GM18858 (cell line): ENCODE measurements around the gene CCNL1.
"Not testable (repeated sequence)": the region's sequence is repeated elsewhere in the genome, so short reads cannot be mapped to it uniquely, and the experiment has no call there.

Source experiments
- ATAC-seq: cut with Tn5 transposase; IDR thresholded peaks from one replicate; pipeline ENCODE4 v1.9.1; 2021; ENCODE audit not compliant: unreplicated experiment

Gene CCNL1

GRCh38 chr3:157159762-157160657 is at the start of gene CCNL1:
Gene CCNL1 (minus strand): TSS chr3:157160147. CDS start chr3:157160094, 53 bp downstream.
- peak; percentile 71 for ATAC-seq

DNA sequence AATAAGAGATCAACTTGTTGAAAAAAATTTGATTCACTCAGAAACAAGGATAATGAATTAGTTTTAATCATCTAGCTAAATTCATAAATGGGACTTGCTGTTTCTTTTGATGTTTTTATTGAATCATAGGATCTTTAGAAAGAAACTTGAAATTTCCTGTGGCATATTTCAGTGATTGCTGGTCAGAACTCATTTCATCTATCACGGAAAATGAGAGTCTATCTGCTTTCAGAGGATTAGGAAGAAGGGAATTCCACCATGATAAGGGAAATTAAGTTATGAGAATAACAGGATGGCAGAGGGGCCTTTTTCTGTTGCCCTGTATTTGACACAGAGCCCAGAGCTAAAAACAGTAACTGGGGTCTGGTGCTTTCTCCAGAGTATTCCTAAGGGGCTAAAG is 44.9 kb upstream of the CCNL1 start:
- ATAC-seq: no peak

DNA sequence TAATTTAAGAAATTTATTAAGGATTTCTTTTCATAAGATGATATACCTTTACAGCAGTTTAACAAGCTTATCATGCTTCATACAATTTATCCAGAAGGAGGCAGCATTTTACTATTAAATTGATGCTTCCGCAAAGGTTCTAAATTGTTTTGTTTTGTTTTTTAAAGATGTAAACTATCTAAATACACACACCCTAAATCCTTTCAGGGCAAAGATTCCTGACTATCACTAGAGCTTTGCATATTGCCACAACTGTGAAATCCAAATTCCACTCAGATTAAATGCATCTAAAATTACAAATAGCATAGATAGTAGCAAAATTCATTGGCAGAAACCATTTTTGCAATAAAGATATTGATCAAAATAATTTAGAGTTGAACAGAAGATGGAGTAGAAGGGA is 44.5 kb upstream of the CCNL1 start:
- ATAC-seq: no peak

DNA sequence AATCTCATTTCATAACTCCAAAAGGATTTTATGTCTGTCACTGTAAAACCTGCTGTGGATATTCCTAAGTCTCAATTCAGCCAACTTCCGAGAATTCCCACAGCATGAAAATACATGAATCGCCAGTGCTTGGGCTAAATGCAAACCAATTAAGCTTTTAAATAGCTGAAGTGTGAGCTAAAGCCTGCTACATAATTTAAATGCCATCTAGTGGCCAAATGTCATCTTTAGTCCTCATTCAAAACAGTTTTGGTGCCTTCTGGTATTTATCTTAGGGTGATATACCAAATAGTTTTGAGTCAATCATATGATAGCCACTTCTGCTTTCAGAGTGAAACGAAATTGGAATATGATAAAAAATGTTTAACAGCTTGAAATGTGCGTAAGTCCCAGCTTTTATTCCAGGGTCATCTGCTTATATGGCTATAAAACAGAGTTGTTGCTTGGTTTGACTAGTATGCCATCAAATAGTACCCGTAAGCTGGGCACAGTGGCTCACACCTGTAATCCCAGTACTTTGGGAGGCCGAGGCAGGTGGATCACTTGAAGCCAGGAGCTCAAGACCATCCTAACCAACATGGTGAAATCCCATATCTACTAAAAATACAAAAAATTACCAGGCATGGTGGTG is 41.8 kb upstream of the CCNL1 start:
- ATAC-seq: peak; percentile 77

DNA sequence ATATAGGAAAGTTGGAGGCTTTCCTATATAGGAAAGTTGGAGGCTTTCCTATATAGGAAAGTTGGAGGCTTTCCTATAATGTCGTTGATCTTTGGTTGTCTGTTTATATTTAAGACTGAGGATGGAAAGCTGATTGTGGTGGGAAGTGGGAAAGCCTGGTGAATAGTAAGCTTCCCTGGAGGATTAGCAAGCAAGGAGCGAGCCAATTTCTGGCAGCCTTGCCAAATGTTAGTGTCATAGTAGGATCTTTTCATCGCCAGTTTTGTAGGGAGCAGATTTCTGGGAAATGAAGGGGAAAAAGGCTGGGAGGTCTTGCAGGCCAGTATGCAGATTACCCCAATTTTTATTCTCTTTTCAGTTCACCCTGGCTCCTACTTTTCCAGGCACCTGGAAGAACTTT is 39.9 kb upstream of the CCNL1 start:
- ATAC-seq: no peak

- ATAC-seq: no peak
Measured at GRCh38 chr3:157195965-157196364, 36.0 kb upstream of the CCNL1 start.

- not testable (repeated sequence) for ATAC-seq
Measured at GRCh38 chr3:157191149-157191548, 31.2 kb upstream of the CCNL1 start.

DNA sequence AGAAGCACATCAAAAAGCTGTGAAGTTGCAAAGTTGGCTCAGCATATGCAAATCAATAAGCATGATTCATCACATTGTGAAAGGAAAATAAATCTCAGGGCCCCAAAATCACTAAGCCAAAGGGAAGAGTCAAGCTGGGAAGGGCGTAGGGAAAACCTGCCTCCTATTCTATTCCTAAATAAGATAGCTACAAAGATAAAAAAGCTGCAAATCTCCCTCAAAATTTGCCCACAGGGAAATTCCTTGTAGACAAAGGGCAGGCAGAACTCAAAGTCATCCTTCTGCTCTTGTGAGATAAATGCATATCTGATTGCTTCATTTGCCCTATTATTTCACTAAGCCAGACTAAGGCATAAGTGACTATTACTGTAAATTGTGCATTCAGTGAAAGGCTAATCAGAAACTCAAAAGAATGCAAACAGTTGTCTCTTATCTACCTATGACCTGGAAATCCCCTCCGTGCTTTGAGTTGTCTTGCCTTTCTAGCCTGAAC is 30.5 kb upstream of the CCNL1 start:
- no peak for ATAC-seq

DNA sequence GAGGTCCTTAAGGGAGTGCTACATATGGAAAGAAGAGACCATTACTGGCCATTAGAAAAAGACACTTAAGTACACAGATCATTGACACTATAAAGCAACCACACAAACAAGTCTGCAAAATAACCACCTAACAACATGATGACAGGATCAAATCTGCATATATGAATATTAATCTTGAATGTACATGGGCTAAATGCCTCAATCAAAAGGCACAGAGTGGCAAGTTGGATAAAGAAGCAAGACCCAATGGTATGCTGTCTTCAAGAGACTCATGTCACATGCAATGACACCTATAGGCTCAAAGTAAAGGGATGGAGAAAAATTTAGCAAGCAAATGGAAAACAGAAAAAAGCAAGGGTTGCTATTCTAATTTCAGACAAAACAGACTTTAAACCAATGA is 28.4 kb upstream of the CCNL1 start:
- no peak for ATAC-seq

DNA sequence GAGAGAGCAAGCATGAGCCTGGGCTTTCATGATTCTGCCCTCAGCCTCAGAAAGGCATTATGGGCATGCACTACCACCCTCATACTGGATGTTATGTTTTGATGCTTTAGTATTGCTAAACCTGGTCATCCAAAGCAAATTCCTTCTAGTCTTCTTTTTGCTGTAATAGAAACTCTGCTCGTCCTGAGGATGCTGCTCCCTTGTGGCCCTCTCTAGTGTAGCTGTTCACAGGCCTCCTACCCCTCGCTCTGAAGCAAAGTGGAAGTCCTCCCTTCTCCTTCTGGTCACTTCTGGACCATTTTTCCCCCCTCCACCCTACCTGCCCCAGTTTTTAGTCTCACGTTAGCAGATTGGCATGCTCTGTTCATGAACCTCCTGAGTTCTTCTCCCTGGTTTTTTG is 22.9 kb upstream of the CCNL1 start:
- no peak for ATAC-seq

DNA sequence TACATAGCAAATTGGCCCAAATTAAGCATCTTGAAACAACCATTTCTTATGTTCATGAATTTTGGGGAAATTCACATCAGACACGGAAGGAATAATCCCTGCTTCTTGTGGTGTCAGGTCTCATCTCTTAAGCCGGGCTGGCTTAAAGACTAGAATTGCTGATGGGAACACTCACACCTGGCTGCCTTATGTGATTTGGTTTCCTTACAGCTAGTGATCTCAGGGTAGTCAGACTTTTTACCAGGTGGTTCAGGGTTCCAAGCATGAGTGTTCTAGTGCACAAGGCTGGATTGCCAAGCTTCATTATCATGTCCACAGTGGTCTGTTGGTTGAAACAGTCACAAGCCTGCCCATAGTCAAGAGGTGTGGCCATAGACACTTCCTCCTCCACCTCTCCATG is 20.3 kb upstream of the CCNL1 start:
- no peak for ATAC-seq

- ATAC-seq: no peak
Measured at GRCh38 chr3:157179365-157179803, 19.4 kb upstream of the CCNL1 start.

DNA sequence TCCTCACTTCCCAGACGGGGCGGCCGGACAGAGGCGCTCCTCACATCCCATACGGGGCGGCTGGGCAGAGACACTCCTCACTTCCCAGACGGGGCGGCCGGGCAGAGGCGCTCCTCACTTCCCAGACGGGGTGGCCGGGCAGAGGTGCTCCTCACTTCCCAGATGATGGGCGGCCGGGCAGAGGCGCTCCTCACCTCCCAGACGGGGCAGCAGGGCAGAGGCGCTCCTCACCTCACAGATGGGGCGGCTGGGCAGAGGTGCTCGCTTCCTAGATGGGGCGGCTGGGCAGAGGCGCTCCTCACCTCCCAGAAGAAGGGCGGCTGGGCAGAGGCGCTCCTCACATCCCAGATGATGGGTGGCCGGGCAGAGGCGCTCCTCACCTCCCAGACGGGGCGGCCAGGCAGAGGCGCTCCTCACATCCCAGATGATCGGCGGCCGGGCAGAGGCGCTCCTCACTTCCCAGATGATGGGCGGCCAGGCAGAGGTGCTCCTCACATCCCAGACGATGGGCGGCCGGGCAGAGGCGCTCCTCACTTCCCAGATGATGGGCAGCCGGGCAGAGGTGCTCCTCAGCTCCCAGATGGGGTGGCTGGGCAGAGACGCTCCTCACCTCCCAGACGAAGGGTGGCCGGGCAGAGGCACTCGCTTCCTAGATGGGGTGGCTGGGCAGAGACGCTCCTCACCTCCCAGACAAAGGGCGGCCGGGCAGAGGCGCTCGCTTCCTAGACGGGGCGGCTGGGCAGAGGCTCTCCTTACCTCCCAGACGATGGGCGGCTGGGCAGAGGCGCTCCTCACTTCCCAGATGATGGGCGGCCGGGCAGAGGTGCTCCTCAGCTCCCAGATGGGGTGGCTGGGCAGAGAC is 18.8 kb upstream of the CCNL1 start:
- ATAC-seq: not testable (repeated sequence)

DNA sequence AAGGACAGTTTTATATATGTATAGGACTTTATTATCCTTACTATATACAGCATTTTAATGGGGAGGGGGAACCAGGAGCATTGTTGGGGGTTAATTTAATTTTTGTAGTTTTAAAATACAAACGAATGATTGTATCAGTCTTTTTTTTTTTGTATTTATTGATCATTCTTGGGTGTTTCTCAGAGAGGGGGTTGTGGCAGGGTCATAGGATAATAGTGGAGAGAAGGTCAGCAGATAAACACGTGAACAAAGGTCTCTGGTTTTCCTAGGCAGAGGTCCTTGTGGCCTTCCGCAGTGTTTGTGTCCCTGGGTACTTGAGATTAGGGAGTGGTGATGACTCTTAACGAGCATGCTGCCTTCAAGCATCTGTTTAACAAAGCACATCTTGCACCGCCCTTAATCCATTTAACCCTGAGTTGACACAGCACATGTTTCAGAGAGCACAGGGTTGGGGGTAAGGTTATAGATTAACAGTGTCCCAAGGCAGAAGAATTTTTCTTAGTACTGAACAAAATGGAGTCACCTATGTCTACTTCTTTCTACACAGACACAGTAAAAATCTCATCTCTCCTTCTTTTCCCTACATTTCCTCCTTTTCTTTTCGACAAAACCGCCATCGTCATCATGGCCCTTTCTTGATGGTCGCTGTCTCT is 18.0 kb upstream of the CCNL1 start:
- ATAC-seq: not testable (repeated sequence)

GRCh38 chr3:157176934-157177333 is 17.0 kb upstream of the CCNL1 start:
- ATAC-seq: no peak

DNA sequence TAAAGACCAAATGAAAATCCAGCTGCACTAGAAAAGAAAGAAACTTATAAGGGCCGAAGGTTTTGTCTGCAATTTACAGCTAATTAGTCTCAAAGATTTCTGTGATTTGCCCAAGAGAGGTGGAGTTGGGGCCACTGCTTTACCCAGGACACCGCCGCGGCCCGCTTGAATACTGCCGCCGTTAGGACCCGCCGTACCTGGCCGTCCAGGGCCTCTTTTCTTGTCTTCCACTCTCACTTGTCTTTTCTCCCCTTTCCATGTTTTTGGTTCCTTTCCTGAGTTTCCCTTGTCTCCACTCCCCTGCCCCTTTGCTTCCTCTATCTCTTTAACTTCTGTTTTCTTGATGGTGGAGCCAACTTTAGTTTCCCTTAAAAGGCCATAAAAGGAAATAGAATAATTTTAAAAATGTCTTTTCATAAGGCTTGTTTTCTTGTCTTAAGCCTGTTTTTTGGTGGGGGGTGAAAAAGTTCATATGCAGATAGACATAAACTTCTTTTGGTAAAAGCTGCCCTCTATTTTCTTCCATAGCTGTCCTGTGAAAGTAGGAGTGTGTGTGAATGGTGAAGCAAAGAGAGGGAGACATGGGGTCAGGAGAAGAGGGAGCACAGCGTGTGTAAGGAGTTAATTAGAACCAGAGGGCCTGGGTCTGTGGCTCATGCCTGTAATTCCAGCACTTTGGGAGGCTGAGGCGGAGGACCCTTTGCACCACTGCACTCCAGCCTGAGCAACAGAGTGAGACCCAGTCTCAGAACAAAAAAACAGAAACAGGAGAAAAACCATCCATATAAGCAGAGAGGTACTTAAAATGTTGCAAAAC is 16.0 kb upstream of the CCNL1 start:
- ATAC-seq: no peak

DNA sequence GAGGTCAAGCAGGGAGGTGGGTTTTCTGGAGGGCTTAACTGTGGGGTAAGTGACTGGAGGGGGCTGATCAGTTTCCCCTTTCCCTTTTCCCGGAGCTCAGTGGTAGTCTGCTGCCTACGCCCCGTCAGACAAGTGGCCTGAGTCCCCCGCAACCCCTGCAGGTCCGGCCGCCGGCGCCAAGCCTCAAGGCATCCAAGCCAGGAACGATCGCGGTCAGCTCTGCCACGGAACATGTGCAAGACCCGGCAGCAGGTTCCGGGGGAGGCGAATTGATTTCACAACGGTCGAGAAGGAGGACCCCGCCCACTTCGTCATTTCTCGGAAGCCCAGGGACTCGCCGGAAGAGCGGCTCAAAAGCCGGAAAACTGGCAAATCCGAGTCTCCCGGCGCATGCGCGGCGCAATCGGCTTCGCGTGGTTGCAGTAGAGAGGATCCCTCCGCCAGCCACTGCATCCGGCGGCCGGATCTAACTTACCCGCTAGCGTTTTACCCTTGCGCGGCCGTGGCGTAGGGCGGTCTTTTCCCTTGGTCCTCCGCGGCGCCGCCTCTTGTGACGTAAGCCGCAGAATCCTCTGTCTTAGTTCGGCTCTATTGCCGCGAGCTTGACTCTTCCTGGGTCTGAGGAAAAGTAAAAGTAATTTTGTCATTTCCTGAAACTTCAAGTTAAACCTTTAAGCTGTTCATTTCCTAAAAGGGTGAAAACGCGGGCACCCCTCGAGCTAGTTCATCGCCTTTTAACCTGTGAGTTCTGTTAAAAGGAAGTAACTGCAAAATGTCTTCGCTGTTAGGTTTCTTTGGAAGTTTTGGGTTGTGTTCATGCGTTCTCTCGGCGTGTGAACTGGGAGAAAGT is 14.9 kb upstream of the CCNL1 start:
- ATAC-seq: peak; percentile 93

DNA sequence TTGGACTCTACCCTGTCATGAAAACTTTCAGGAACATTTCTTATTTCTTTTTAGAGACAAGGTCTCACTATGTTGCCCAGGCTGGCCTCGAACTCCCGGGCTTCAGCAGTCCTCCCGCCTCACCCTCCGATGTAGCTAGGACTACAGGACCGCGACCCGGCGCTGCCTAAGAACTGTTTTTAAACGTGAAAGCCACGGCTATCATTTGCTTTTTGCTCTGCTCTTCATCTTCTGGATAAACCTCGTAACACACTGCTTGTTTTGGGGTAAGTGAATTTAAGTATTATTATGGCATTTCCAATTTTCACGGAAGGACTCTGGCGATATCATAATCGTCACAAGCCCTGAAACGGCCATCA is 14.3 kb upstream of the CCNL1 start:
- ATAC-seq: no peak

DNA sequence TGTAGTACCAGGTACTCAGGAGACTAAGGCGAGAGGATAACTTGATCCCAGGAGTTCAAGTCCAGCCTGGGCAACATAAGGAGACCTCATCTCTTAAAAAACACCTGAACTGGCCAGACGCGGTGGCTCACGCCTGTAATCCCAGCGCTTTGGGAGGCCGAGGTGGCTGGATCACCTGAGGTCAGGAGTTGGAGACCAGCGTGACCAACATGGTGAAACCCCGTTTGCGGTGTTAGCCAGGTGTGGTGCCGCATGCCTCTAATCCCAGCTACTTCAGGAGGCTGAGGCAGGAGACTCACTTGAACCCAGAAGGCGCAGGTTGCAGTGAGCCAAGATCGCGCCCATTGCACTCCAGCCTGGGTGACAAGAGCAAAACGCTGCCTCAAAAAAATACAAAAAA is 13.4 kb upstream of the CCNL1 start:
- ATAC-seq: not testable (repeated sequence)
